Esophagus squamous epithelium (tissue), 4 donors: Measurements from ENCODE around the gene ESPNL.

ENCODE experiments used
- POLR2A ChIP-seq, 4 donors: fragments of 450-650 bp; IDR thresholded peaks; one replicate each; pipeline ENCODE4 v1.6.1; 2017; ENCODE audit warnings: antibody characterized with exemption in 4 of 4, mild to moderate bottlenecking in 4 of 4, moderate library complexity in 3 of 4
- TF ChIP-seq, protein P1 (sequence below), 6 experiments: fragments of 450-650 bp in 4 of 6; fragments of 200-600 bp in 2 of 6; sonication (generic) in 2 of 6; IDR thresholded peaks; one replicate each; pipeline ENCODE4 v1.5.1; 2016 to 2019; ENCODE audit warnings: antibody characterized with exemption in 6 of 6, mild to moderate bottlenecking in 4 of 6, moderate library complexity in 4 of 6

DNA sequence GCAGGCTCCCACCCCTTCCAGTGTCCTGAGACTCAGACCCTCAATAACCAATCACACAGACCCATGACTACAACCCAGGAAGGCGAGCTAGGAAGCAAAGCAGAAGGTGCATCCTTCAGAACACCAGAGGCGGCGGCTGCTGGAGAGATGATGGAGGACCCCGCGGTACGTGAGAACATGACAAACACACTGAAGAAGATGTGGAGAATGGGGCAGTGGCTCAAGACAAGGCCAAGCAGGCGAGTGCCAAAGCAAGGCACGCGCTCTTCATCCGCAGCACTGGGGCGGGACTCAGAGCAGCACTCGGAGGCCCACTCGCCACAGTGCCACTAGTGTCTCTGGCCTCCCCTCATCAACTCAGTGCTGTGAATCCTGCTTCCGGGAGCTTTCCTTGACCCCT, 72.3 kb downstream of the ESPNL start:
- TF ChIP-seq, protein P1, sequence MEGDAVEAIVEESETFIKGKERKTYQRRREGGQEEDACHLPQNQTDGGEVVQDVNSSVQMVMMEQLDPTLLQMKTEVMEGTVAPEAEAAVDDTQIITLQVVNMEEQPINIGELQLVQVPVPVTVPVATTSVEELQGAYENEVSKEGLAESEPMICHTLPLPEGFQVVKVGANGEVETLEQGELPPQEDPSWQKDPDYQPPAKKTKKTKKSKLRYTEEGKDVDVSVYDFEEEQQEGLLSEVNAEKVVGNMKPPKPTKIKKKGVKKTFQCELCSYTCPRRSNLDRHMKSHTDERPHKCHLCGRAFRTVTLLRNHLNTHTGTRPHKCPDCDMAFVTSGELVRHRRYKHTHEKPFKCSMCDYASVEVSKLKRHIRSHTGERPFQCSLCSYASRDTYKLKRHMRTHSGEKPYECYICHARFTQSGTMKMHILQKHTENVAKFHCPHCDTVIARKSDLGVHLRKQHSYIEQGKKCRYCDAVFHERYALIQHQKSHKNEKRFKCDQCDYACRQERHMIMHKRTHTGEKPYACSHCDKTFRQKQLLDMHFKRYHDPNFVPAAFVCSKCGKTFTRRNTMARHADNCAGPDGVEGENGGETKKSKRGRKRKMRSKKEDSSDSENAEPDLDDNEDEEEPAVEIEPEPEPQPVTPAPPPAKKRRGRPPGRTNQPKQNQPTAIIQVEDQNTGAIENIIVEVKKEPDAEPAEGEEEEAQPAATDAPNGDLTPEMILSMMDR (IDR thresholded peaks at IDR 0.05), result no peak
- no peak for TF ChIP-seq POLR2A (IDR thresholded peaks at IDR 0.05)
